ENCODE measurements around the gene CENPE.

- TF ChIP-seq ZBTB7A (IDR thresholded peaks at IDR 0.05; ENCODE audit: low read depth) = no peak
- no peak for TF ChIP-seq TAF1 (IDR thresholded peaks at IDR 0.05; ENCODE audit: low read depth)
- no peak for TF ChIP-seq REST (IDR thresholded peaks at IDR 0.05; ENCODE audit: low read depth)
- TF ChIP-seq TEAD4 (IDR thresholded peaks at IDR 0.05) = no peak
- no peak for TF ChIP-seq RAD21 (IDR thresholded peaks at IDR 0.05; ENCODE audit: low read depth)
- no peak for TF ChIP-seq MAX (IDR thresholded peaks at IDR 0.05)
- TF ChIP-seq FOXM1 (IDR thresholded peaks at IDR 0.05; ENCODE audit: borderline replicate concordance, low read depth) = no peak
- TF ChIP-seq EGR1 (IDR thresholded peaks at IDR 0.05) = no peak
These were observed 405 bp downstream of the CENPE start for GRCh38 chr4:103197765-103198110.
